Neural cell (in vitro differentiated cells): ENCODE results near the gene LNX1.

ENCODE experiments used
- CTCF ChIP-seq: fragments of 450-650 bp; IDR thresholded peaks from 2 replicates; pipeline ENCODE4 v1.5.1; 2014; ENCODE audit warnings: antibody characterized with exemption, mild to moderate bottlenecking, moderate library complexity; ENCODE audit not compliant: poor library complexity, severe bottlenecking
- EP300 ChIP-seq: fragments of 450-650 bp; conservative IDR thresholded peaks from 2 replicates; pipeline ENCODE4 v1.6.1; 2014; ENCODE audit warnings: antibody characterized with exemption, mild to moderate bottlenecking, moderate library complexity; ENCODE audit not compliant: poor library complexity, severe bottlenecking
- POLR2AphosphoS5 ChIP-seq: IDR thresholded peaks from 2 replicates; pipeline ENCODE4 v1.6.1; 2012
- SMC3 ChIP-seq: fragments of 450-650 bp; conservative IDR thresholded peaks from 2 replicates; pipeline ENCODE4 v1.6.1; 2014; ENCODE audit warnings: antibody characterized with exemption, mild to moderate bottlenecking, moderate library complexity; ENCODE audit not compliant: poor library complexity

DNA sequence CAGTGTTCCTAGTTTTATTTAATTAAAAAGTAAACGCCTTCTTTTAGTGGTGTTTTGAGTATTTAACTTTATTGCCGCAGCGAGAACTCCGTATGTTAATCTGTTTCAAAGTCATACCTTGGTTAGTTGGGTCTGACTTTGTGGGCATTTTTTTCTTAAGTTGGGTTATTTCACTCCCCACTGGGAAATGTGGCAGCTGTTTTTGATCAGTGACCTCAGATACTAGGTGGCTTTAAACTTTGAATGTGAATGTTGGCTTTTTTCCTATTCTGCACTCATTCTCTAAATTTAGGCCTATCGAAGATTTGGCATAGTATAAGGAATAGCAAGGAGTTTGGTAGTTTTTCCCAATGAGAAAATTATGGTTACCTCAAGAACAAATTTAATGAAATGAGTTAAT is 127.9 kb downstream of the LNX1 start:
- no peak for TF ChIP-seq EP300
- TF ChIP-seq CTCF = no peak
- no peak for TF ChIP-seq POLR2AphosphoS5
- no peak for TF ChIP-seq SMC3
